Measurements from ENCODE around the gene CNTN5.

CNTN5 gene

GRCh38 chr11:99383648-99384245, 363.0 kb downstream of the CNTN5 start:
- DNase-seq (ENCODE audit: low read depth) = no peak

- DNase-seq (ENCODE audit: low read depth) = no peak
Observed at GRCh38 chr11:99391245-99391644, 370.5 kb downstream of the CNTN5 start.

- no peak for DNase-seq (ENCODE audit: low read depth)
Observed at GRCh38 chr11:99406345-99406744, 385.6 kb downstream of the CNTN5 start.

GRCh38 chr11:99410636-99411035, 389.9 kb downstream of the CNTN5 start:
- no peak for DNase-seq (ENCODE audit: low read depth)

- no peak for DNase-seq (ENCODE audit: low read depth)
Observed at GRCh38 chr11:99418927-99419720, 398.4 kb downstream of the CNTN5 start.

GRCh38 chr11:99419991-99420390, 399.2 kb downstream of the CNTN5 start:
- DNase-seq (ENCODE audit: low read depth) = no peak

- no peak for DNase-seq (ENCODE audit: low read depth)
Observed at GRCh38 chr11:99422581-99423427, 402.1 kb downstream of the CNTN5 start.

GRCh38 chr11:99423428-99423983, 402.8 kb downstream of the CNTN5 start:
- DNase-seq (ENCODE audit: low read depth) = no peak

- no peak for DNase-seq (ENCODE audit: low read depth)
Observed at GRCh38 chr11:99424313-99425084, 403.8 kb downstream of the CNTN5 start.

- no peak for DNase-seq (ENCODE audit: low read depth)
Observed at GRCh38 chr11:99425596-99425995, 404.8 kb downstream of the CNTN5 start.

GRCh38 chr11:99432677-99433076, 411.9 kb downstream of the CNTN5 start:
- no peak for DNase-seq (ENCODE audit: low read depth)

GRCh38 chr11:99443276-99443675, 422.5 kb downstream of the CNTN5 start:
- no peak for DNase-seq (ENCODE audit: low read depth)

GRCh38 chr11:99446400-99446799, 425.7 kb downstream of the CNTN5 start:
- DNase-seq (ENCODE audit: low read depth) = no peak

- DNase-seq (ENCODE audit: low read depth) = no peak
Observed at GRCh38 chr11:99449345-99449744, 428.6 kb downstream of the CNTN5 start.

GRCh38 chr11:99452075-99452474, 431.3 kb downstream of the CNTN5 start:
- no peak for DNase-seq (ENCODE audit: low read depth)

GRCh38 chr11:99461913-99462312, 441.2 kb downstream of the CNTN5 start:
- no peak for DNase-seq (ENCODE audit: low read depth)

GRCh38 chr11:99464985-99465384, 444.2 kb downstream of the CNTN5 start:
- no peak for DNase-seq (ENCODE audit: low read depth)

GRCh38 chr11:99489581-99489980, 468.8 kb downstream of the CNTN5 start:
- no peak for DNase-seq (ENCODE audit: low read depth)

GRCh38 chr11:99494065-99494464, 473.3 kb downstream of the CNTN5 start:
- DNase-seq (ENCODE audit: low read depth) = no peak

- no peak for DNase-seq (ENCODE audit: low read depth)
Observed at GRCh38 chr11:99501655-99502054, 480.9 kb downstream of the CNTN5 start.

GRCh38 chr11:99505316-99505715, 484.6 kb downstream of the CNTN5 start:
- DNase-seq (ENCODE audit: low read depth) = no peak

- no peak for DNase-seq (ENCODE audit: low read depth)
Observed at GRCh38 chr11:99505831-99506230, 485.1 kb downstream of the CNTN5 start.
